ENCODE data around the gene SLC10A6. TPM values are rescaled to one million over a fixed set of nuclear protein-coding genes. Genes with fewer than 3 reads are reported as not detected.

Gene SLC10A6
- total and polyA plus RNA-seq, 5 donors = 0.52 to 1.6 (median 0.84) TPM

DNA sequence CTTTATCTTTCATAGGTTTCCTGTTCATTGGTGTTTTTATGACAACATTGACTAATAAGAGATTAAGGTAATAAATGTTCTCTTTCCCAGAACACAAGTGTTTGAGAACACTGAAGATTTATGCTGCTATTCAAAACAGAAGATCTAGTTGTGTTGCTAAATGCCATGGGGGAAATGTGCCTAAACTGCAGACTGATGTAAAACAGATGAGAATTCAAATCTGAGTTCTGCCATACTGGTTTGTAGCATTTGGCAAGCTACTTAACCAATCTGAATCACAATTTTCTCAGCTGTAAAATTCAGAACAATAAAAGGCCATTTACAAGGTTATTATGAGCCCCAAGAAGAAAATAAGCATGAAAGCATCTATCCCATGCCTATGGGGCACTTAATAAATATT is 2.3 kb downstream of the SLC10A6 start:
- DNase-seq (no peak), ATAC-seq (no peak)
- intact Hi-C loops (cut with DNase I) = no loop called here
- Histone ChIP-seq H3K4me1 (ENCODE audit: control insufficient read depth, insufficient read depth, low read length) (peaks cover 3% of the 10 kb centered on the region), H3K27ac (ENCODE audit: low read length) (no peak overlapping the region), H3K9me3 (ENCODE audit: control insufficient read depth, low read length) (no peaks in the 10 kb centered on the region), H3K4me3 (ENCODE audit: low read length) (peak overlapping the region; percentile 2), H3K27me3 (ENCODE audit: control insufficient read depth, insufficient read depth) (no peaks in the 10 kb centered on the region)

DNA sequence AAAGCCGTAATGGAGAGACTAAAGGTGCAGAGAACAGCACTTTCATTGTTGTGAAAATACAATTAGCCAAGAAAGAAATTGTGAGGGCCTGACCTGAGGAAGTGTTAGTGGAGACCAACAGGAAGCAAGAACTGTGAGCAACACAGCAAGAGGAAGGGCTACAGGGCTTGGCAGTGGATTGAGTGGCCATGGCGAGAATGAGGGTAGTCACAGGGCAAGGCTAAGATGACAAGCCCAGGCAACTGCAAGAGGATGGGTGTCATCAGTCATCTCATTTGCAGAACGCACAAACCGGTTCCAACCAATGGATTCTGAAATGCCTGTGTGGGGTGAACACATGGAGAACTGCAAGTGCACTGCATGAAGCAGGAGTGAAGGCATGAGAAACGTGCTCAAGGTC is 3.6 kb downstream of the SLC10A6 start:
- peak in 1 of 2 donors; percentile 48 for ATAC-seq
- H3K27ac ChIP-seq (ENCODE audit: low read length) = peak overlapping the region; percentile 21
- H3K9me3 ChIP-seq (ENCODE audit: control insufficient read depth, low read length) = no peaks in the 10 kb centered on the region
- H3K4me1 ChIP-seq (ENCODE audit: control insufficient read depth, insufficient read depth, low read length) = peaks cover 3% of the 10 kb centered on the region
- H3K27me3 ChIP-seq (ENCODE audit: control insufficient read depth, insufficient read depth) = no peaks in the 10 kb centered on the region
- 70% methylated on average over 5 of the region's 5 CpGs for WGBS
- no peak for DNase-seq
- intact Hi-C loops (cut with DNase I) = no loop called here
- no peak overlapping the region for H3K4me3 ChIP-seq (ENCODE audit: low read length)

DNA sequence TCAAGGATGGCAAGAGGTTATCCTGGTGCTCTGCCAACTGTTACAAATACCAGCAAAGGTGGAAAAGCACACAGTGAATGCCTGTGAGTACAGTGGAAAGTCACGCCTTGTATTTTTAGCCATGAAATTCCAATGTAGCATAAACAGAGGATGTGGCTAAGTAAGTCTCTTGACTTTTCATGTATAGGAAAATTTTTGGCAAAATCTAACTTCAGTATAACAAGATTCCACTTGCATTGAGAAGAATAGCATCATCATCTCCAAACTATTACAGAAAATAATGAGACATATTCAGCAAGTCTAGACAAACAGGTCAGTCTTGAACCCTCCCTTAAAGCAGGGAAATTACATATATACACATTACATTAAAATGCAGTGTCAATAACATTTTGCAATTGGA is 7.9 kb downstream of the SLC10A6 start:
- H3K4me1 ChIP-seq (ENCODE audit: control insufficient read depth, insufficient read depth, low read length) = peaks cover 3% of the 10 kb centered on the region

DNA sequence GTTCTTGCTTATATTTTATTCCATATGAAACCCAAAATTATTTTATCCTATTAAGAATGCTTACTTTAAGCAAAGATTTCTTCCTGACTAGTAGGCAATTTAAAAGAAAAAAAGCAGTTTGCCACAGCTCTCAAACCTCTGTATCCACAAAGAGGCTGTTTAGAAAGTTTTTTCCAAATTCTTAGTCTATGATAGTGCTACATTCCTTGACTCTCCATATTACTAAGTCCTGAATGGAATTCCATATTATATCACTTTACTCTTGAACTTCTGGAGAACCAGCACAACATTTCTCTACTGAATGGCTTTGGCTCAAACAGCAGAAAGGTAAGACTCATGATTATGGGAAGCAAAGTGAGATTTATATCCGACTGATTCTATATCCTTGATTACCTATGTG is 8.3 kb downstream of the SLC10A6 start:
- DNase-seq (no peak), ATAC-seq (no peak)
- H3K4me3 ChIP-seq (ENCODE audit: low read length) = no peak overlapping the region
- WGBS = 87% methylated on average over 1 of the region's 1 CpG
- no peak overlapping the region for H3K27ac ChIP-seq (ENCODE audit: low read length)
- H3K9me3 ChIP-seq (ENCODE audit: control insufficient read depth, low read length) = no peaks in the 10 kb centered on the region
- H3K27me3 ChIP-seq (ENCODE audit: control insufficient read depth, insufficient read depth) = no peaks in the 10 kb centered on the region
- intact Hi-C loops (cut with DNase I) = no loop called here
- H3K4me1 ChIP-seq (ENCODE audit: control insufficient read depth, insufficient read depth, low read length) = peaks cover 3% of the 10 kb centered on the region

More for the DNA sequence above, 7.9 kb downstream of the SLC10A6 start:
- DNase-seq (no peak), ATAC-seq (no peak)
- WGBS = 79% methylated on average over 1 of the region's 1 CpG
- H3K27me3 ChIP-seq (ENCODE audit: control insufficient read depth, insufficient read depth) = no peaks in the 10 kb centered on the region
- H3K27ac ChIP-seq (ENCODE audit: low read length) = no peak overlapping the region
- H3K4me3 ChIP-seq (ENCODE audit: low read length) = no peak overlapping the region
- intact Hi-C loops (cut with DNase I) = no loop called here
- no peaks in the 10 kb centered on the region for H3K9me3 ChIP-seq (ENCODE audit: control insufficient read depth, low read length)

DNA sequence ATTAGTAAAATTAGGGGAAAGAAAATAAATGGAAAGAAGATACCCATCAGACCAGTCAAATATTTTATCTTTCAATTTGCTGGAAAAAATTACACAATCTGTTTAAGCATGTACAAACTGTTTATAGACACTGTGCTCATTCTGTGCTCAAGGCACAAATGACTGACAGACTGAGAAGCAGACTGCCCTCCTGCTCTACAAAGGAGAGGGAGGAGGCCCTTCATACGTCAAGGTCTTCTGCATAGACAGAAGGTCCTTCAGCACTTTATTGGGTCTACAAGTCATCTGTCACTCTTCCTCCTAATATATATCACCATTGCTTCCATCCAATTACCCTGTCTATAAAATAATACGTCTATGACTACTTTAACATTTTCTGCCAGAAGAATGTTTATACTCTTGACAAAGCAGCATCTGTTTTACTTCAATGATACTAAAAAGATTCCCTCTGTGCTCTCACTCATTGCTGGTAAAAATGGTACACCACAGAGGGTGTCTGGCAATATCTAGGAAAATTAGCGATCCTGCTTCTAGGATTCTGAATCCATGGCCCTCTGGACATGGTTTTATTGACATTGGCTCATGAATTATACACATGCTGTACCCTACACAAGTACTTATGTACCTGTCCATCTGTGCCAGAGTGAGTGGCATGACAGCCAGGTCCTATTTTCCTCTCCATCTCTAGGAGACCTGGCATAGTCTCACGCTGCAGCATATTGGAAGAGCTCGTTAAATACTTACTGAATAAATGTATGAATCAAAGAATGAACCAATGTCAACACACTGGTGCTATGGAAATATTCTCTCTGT is 11.3 kb downstream of the SLC10A6 start:
- H3K27ac ChIP-seq (ENCODE audit: low read length) = no peak overlapping the region
- no peaks in the 10 kb centered on the region for H3K9me3 ChIP-seq (ENCODE audit: control insufficient read depth, low read length)
- H3K4me3 ChIP-seq (ENCODE audit: low read length) = no peak overlapping the region
- ATAC-seq = no peak
- 88% methylated on average over 5 of the region's 5 CpGs for WGBS
- DNase-seq = no peak
- no peaks in the 10 kb centered on the region for H3K27me3 ChIP-seq (ENCODE audit: control insufficient read depth, insufficient read depth)
- intact Hi-C loops (cut with DNase I) = no loop called here
- H3K4me1 ChIP-seq (ENCODE audit: control insufficient read depth, insufficient read depth, low read length) = no peaks in the 10 kb centered on the region

DNA sequence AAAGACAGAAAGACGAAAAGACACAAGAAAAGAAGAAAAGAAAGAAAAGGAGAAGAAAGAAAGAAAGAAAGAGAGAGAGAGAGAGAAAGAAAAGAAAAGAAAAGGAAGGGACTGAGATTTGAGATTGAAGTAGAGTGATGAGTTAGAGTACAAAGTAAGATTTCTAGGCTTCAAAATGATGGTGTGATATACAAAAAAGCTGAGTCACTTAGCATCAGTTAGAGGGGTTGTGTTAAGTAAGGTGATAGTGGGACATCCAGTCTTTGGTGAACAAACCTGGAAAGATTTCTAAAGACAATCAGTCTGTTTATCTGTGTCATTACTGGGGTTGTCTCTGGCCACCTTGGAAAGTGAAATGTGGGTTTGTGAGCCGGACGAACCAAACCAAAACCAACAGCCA is 13.5 kb downstream of the SLC10A6 start:
- H3K27ac ChIP-seq (ENCODE audit: low read length) = no peak overlapping the region
- no peaks in the 10 kb centered on the region for H3K9me3 ChIP-seq (ENCODE audit: control insufficient read depth, low read length)
- ATAC-seq = no peak
- no peaks in the 10 kb centered on the region for H3K4me1 ChIP-seq (ENCODE audit: control insufficient read depth, insufficient read depth, low read length)
- no peak for DNase-seq
- no peaks in the 10 kb centered on the region for H3K27me3 ChIP-seq (ENCODE audit: control insufficient read depth, insufficient read depth)
- 90% methylated on average over 3 of the region's 3 CpGs for WGBS
- H3K4me3 ChIP-seq (ENCODE audit: low read length) = no peak overlapping the region
- intact Hi-C loops (cut with DNase I) = no loop called here

DNA sequence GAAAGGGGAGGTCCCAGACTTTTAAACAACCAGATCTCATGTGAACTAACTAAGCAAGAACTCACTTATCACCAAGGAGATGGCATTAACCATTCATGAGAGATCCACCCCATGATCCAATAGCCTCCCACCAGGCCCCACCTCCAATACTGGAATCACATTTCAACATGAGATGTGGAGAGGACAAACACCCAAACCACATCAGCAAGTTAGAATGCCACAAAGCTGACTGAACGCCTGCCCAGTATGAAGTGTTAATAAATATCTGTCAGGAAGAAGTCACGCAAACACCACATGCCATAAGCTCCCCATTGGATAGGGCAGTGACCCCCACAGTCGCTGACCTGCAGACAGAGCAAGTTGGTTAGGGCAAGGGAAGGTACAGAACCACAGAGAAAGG is 14.3 kb downstream of the SLC10A6 start:
- no peak for DNase-seq
- no peak overlapping the region for H3K27ac ChIP-seq (ENCODE audit: low read length)
- H3K4me1 ChIP-seq (ENCODE audit: control insufficient read depth, insufficient read depth, low read length) = no peaks in the 10 kb centered on the region
- no peaks in the 10 kb centered on the region for H3K27me3 ChIP-seq (ENCODE audit: control insufficient read depth, insufficient read depth)
- H3K9me3 ChIP-seq (ENCODE audit: control insufficient read depth, low read length) = no peaks in the 10 kb centered on the region
- 79% methylated on average over 3 of the region's 3 CpGs for WGBS
- intact Hi-C loops (cut with DNase I) = no loop called here
- ATAC-seq = no peak
- no peak overlapping the region for H3K4me3 ChIP-seq (ENCODE audit: low read length)

DNA sequence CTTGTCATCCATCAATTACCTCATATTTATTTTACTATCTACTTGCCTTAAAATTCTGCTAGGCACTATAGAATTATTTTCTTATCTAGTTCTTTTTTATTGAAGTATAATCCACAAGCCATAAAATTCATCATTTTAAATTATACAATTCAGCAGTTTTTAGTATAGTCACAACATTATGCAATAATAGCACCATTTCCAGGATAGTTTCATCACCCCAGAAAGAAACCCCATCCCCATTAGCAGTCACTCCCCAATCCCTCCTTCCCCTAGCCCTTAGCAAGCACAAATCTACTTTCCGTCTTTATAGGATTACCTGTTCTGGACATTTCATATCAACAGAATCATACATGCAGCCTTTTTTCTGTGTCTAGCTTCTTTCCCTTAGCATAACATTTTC is 15.6 kb downstream of the SLC10A6 start:
- Histone ChIP-seq H3K27ac (ENCODE audit: low read length) (no peak overlapping the region), H3K9me3 (ENCODE audit: control insufficient read depth, low read length) (no peaks in the 10 kb centered on the region), H3K27me3 (ENCODE audit: control insufficient read depth, insufficient read depth) (no peaks in the 10 kb centered on the region), H3K4me1 (ENCODE audit: control insufficient read depth, insufficient read depth, low read length) (no peaks in the 10 kb centered on the region), H3K4me3 (ENCODE audit: low read length) (no peak overlapping the region)
- DNase-seq = no peak
- intact Hi-C loops (cut with DNase I) = no loop called here
- no peak for ATAC-seq
- WGBS = 93% methylated on average over 1 of the region's 1 CpG

DNA sequence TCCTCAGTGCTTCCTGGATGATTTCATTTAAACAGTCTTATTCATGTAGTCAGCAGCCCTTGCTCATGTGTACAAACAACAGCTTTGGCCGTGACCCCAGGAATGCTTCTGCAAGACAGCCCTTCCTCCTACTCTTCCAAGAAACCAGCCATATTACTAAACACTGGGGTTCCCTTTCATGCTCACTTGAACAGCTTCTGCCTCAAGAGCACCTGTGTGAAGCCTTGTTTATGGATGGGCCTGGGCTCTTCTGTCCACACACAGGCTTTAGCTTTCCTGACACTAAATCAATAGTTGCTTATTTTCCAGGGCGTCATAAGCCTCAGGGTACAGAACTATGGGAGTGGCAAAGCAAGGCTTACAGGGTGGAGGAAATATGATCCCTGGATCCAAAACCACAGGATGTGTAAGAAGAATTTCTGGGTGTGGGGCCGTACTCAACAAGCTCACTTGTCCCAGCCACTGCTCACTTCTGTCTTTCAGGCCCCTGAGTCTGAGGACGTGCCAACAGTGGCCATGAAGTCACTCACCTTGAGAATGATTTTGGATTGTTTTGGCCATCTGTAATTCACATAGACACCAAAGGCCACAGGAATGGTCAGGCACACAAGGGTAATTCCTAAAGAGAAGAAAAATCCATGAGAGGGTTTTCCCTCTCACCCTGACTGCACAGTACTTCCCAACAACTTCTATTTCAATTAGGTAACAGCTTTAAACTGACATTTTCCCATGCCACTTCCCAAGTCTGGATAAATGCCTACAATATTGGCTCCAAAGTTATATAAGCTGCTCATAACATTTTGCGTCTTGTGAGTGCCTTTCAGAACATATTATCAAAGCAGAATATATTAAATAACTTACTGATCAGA is 17.7 kb downstream of the SLC10A6 start:
- H3K4me3 ChIP-seq (ENCODE audit: low read length) = no peak overlapping the region
- no peak overlapping the region for H3K27ac ChIP-seq (ENCODE audit: low read length)
- ATAC-seq (no peak), DNase-seq (peak in 1 of 3 donors; percentile 40)
- no peaks in the 10 kb centered on the region for H3K27me3 ChIP-seq (ENCODE audit: control insufficient read depth, insufficient read depth)
- intact Hi-C loops (cut with DNase I) = no loop called here
- no peaks in the 10 kb centered on the region for H3K4me1 ChIP-seq (ENCODE audit: control insufficient read depth, insufficient read depth, low read length)
- H3K9me3 ChIP-seq (ENCODE audit: control insufficient read depth, low read length) = no peaks in the 10 kb centered on the region
- 88% methylated on average over 5 of the region's 5 CpGs for WGBS

DNA sequence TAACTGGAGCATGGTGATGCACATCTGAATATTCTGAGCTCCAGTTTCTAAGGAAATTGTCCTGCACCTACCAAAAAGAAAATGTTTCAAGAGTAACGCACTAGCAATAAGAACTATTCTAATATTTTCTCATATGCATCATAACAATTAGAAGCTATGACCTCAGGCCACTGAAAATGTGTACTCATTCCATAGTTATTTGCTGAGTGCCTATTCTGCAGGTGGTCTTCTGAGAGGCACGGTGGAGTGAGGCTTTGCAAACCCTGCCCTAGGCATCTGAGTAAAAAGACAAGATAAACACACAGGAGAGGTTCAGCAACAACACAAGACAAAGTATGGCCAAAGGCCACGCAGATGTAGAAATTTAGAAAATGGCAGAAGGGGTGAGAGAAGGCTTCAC is 23.7 kb downstream of the SLC10A6 start:
- 86% methylated on average over 3 of the region's 3 CpGs for WGBS
- intact Hi-C loops (cut with DNase I) = no loop called here

DNA sequence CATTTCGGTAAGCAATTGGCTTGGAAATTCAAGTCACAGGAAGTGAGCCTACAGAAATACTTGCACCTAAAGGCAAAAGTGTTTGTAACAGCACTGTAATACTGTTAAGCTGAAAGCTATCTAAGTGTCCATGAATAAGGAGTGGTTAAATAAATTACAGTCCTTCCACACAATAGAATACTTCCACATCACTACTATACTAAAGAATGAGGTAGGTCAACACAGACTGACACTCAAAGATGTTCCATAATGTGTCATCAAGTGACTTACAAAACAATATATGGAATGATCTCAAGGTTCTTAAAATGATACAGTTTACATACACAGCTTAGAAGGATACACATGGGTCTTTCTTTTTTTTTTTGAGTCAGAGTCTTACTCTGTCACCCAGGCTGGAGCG is 27.0 kb downstream of the SLC10A6 start:
- no peak overlapping the region for H3K27ac ChIP-seq (ENCODE audit: low read length)
- 90% methylated on average over 2 of the region's 2 CpGs for WGBS
- H3K4me1 ChIP-seq (ENCODE audit: control insufficient read depth, insufficient read depth, low read length) = no peaks in the 10 kb centered on the region
- ATAC-seq (no peak), DNase-seq (no peak)
- no peak overlapping the region for H3K4me3 ChIP-seq (ENCODE audit: low read length)
- no peaks in the 10 kb centered on the region for H3K27me3 ChIP-seq (ENCODE audit: control insufficient read depth, insufficient read depth)
- intact Hi-C loops (cut with DNase I) = no loop called here
- H3K9me3 ChIP-seq (ENCODE audit: control insufficient read depth, low read length) = no peaks in the 10 kb centered on the region

More for the DNA sequence above, 23.7 kb downstream of the SLC10A6 start:
- Histone ChIP-seq H3K4me3 (ENCODE audit: low read length) (no peak overlapping the region), H3K27me3 (ENCODE audit: control insufficient read depth, insufficient read depth) (no peaks in the 10 kb centered on the region), H3K4me1 (ENCODE audit: control insufficient read depth, insufficient read depth, low read length) (no peaks in the 10 kb centered on the region), H3K9me3 (ENCODE audit: control insufficient read depth, low read length) (no peaks in the 10 kb centered on the region), H3K27ac (ENCODE audit: low read length) (no peak overlapping the region)
- DNase-seq (no peak), ATAC-seq (no peak)
